HL-60 (cell line): Measurements from ENCODE around the gene EEPD1.

Experiments
- DNase-seq, 2 experiments: peaks; one replicate each; pipeline ENCODE4 v3.0.0-alpha.2; 2010 to 2020; ENCODE audit warnings: low read depth in 1 of 2, low spot score in 1 of 2
- H3K27ac ChIP-seq: fragments of 250-450 bp; sonication (Bioruptor Pico); replicated peaks from 2 replicates; pipeline ENCODE4 v1.5.1; 2020; ENCODE audit warnings: mild to moderate bottlenecking, moderate library complexity
- H3K27me3 ChIP-seq: fragments of 250-450 bp; sonication (Bioruptor Pico); 2 replicates; pipeline ENCODE4 v1.5.1; 2021; ENCODE audit warnings: mild to moderate bottlenecking, moderate library complexity; ENCODE audit not compliant: insufficient read depth, poor library complexity, severe bottlenecking
- H3K4me3 ChIP-seq: replicated peaks from 2 replicates; pipeline ENCODE4 v1.5.1; 2011; ENCODE audit warnings: mild to moderate bottlenecking, control low read depth, low read length; ENCODE audit not compliant: insufficient read depth
- GABPA ChIP-seq: IDR thresholded peaks from 2 replicates; pipeline ENCODE4 v1.6.1; 2012; ENCODE audit warnings: low read depth
- POLR2AphosphoS5 ChIP-seq: IDR thresholded peaks from 2 replicates; pipeline ENCODE4 v1.6.1; 2012; ENCODE audit warnings: low read depth
- SPI1 ChIP-seq: IDR thresholded peaks from 2 replicates; pipeline ENCODE4 v1.6.1; 2012; ENCODE audit warnings: low read depth, mild to moderate bottlenecking, borderline replicate concordance
- TF ChIP-seq, protein P1 (sequence below): IDR thresholded peaks from one replicate; pipeline ENCODE4 v1.5.1; 2011; ENCODE audit warnings: low read length, control low read depth, inconsistent platforms; ENCODE audit not compliant: insufficient read depth
- TF ChIP-seq, protein P2 (sequence below): IDR thresholded peaks from 2 replicates; pipeline ENCODE4 v1.6.1; 2012; ENCODE audit warnings: low read depth; ENCODE audit not compliant: insufficient replicate concordance

Gene EEPD1

DNA sequence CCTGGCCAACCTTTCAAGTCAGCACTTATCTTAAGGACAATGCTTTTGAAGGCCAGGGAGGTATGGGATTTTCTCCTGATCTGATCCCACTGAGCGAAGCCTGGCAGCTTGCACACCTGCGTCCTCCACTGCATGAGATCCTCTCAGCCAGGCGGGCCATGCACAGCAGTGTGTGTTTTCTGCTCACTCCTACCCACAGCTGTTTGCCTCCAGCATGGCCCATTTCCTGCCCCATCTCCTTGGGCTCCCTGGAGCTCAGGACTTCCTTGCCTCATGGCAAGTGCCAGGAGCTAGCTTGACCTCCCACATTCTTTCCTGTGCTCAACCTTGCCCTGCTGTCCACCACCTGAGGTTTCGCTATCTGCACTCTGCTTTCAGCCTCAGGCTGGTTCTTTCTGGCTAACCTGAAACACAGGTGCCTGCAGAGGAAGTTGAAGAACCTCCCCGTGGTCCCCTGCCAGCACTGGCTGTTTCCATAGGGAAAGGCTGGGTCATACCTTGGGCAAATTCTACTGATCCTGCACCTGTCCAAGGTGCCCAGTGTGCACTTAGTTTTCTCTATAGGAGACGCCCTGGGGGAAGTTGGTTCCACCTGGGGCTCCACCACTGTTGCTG, 43.9 kb upstream of the EEPD1 start:
- DNase-seq, result no peak
- no peak overlapping the region for H3K4me3 ChIP-seq
- no peak overlapping the region for H3K27ac ChIP-seq
- TF ChIP-seq, protein P1, sequence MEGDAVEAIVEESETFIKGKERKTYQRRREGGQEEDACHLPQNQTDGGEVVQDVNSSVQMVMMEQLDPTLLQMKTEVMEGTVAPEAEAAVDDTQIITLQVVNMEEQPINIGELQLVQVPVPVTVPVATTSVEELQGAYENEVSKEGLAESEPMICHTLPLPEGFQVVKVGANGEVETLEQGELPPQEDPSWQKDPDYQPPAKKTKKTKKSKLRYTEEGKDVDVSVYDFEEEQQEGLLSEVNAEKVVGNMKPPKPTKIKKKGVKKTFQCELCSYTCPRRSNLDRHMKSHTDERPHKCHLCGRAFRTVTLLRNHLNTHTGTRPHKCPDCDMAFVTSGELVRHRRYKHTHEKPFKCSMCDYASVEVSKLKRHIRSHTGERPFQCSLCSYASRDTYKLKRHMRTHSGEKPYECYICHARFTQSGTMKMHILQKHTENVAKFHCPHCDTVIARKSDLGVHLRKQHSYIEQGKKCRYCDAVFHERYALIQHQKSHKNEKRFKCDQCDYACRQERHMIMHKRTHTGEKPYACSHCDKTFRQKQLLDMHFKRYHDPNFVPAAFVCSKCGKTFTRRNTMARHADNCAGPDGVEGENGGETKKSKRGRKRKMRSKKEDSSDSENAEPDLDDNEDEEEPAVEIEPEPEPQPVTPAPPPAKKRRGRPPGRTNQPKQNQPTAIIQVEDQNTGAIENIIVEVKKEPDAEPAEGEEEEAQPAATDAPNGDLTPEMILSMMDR, result no peak
- TF ChIP-seq POLR2AphosphoS5, result no peak
- TF ChIP-seq SPI1, result no peak
- no peak for TF ChIP-seq GABPA
- TF ChIP-seq, protein P2, sequence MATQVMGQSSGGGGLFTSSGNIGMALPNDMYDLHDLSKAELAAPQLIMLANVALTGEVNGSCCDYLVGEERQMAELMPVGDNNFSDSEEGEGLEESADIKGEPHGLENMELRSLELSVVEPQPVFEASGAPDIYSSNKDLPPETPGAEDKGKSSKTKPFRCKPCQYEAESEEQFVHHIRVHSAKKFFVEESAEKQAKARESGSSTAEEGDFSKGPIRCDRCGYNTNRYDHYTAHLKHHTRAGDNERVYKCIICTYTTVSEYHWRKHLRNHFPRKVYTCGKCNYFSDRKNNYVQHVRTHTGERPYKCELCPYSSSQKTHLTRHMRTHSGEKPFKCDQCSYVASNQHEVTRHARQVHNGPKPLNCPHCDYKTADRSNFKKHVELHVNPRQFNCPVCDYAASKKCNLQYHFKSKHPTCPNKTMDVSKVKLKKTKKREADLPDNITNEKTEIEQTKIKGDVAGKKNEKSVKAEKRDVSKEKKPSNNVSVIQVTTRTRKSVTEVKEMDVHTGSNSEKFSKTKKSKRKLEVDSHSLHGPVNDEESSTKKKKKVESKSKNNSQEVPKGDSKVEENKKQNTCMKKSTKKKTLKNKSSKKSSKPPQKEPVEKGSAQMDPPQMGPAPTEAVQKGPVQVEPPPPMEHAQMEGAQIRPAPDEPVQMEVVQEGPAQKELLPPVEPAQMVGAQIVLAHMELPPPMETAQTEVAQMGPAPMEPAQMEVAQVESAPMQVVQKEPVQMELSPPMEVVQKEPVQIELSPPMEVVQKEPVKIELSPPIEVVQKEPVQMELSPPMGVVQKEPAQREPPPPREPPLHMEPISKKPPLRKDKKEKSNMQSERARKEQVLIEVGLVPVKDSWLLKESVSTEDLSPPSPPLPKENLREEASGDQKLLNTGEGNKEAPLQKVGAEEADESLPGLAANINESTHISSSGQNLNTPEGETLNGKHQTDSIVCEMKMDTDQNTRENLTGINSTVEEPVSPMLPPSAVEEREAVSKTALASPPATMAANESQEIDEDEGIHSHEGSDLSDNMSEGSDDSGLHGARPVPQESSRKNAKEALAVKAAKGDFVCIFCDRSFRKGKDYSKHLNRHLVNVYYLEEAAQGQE, result no peak
- no peaks in the 10 kb centered on the region for H3K27me3 ChIP-seq

DNA sequence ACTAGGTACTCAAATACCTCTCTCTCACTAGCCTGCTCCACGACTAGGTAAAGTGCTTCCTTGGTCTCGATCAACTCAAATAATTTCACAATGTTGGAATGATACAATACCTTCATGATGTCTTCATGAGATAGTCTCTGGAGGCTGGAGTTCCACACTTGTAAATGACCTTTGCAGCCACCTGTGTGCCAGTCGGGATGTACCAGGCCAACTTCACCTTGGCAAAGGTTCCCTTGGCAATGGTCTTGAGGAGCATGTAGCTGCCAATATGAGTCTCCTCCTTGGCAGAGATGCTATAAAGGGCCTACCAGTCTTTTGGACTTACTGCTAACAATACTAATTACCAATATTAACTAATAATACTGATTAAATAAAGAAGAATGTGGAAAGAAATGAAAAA, 42.5 kb upstream of the EEPD1 start:
- no peaks in the 10 kb centered on the region for H3K27me3 ChIP-seq
- DNase-seq, result no peak
- TF ChIP-seq, protein P2, result no peak
- no peak for TF ChIP-seq SPI1
- no peak for TF ChIP-seq POLR2AphosphoS5
- H3K4me3 ChIP-seq, result no peak overlapping the region
- no peak overlapping the region for H3K27ac ChIP-seq

DNA sequence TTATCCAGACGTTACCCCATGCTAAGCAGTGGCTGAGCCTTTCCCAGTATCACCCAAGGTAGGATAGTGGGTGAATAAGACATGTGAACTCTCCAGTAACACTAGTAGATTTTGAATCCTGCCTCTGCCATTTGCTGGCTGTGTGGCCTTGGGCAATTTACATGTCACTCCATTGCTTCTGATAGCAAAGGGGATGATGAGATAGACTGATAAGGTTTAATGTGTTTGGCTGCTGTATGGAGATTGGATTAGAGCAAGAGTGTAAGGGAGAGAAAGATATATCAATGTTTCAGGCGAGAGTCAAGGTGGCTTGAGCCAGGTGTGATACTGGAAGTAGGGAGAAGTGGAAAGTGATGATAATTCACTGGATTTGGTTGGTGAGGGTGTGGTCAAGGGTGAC, 40.1 kb upstream of the EEPD1 start:
- Histone ChIP-seq H3K27me3 (no peaks in the 10 kb centered on the region), H3K4me3 (no peak overlapping the region), H3K27ac (no peak overlapping the region)
- DNase-seq, result no peak
- no peak for TF ChIP-seq GABPA
- TF ChIP-seq, protein P1, result no peak
- no peak for TF ChIP-seq POLR2AphosphoS5
- TF ChIP-seq SPI1, result no peak
- TF ChIP-seq, protein P2, result no peak
